Lower leg skin (tissue), 3 donors: Measurements from ENCODE around the gene GRM7.

Experiments
- POLR2A ChIP-seq, 2 donors: fragments of 450-650 bp; IDR thresholded peaks; one replicate each; pipeline ENCODE4 v1.6.1; 2016 to 2017; ENCODE audit warnings: antibody characterized with exemption in 2 of 2, mild to moderate bottlenecking in 1 of 2, moderate library complexity in 1 of 2
- TF ChIP-seq, protein P1 (sequence below), 3 donors: fragments of 450-650 bp; IDR thresholded peaks; one replicate each; pipeline ENCODE4 v1.5.1; 2016; ENCODE audit warnings: antibody characterized with exemption in 3 of 3, mild to moderate bottlenecking in 3 of 3, moderate library complexity in 2 of 3

DNA sequence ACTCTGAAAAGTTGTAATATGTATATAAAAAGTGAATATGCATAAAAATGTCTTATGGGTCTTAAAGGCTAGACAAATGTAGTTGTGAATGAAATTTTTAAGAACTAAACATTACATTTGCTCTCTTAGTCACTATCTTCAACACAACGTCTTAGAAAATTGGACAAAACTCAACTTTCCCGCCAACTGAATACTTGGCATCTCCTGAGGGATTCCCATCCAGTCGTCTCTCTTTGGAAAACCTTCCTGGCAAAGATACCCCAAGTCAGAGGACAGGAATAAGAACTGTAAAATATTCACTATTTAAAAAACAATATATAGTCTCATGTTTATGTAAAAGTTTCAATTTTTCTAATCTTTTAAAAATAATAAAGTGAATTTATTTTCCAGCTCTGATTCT, 354.8 kb downstream of the GRM7 start:
- TF ChIP-seq, protein P1, sequence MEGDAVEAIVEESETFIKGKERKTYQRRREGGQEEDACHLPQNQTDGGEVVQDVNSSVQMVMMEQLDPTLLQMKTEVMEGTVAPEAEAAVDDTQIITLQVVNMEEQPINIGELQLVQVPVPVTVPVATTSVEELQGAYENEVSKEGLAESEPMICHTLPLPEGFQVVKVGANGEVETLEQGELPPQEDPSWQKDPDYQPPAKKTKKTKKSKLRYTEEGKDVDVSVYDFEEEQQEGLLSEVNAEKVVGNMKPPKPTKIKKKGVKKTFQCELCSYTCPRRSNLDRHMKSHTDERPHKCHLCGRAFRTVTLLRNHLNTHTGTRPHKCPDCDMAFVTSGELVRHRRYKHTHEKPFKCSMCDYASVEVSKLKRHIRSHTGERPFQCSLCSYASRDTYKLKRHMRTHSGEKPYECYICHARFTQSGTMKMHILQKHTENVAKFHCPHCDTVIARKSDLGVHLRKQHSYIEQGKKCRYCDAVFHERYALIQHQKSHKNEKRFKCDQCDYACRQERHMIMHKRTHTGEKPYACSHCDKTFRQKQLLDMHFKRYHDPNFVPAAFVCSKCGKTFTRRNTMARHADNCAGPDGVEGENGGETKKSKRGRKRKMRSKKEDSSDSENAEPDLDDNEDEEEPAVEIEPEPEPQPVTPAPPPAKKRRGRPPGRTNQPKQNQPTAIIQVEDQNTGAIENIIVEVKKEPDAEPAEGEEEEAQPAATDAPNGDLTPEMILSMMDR (IDR thresholded peaks at IDR 0.05) = no peak
- no peak for TF ChIP-seq POLR2A (IDR thresholded peaks at IDR 0.05)
